NB4 (cell line): ENCODE measurements around the gene C2orf92.

Experiments
- CTCF ChIP-seq: IDR thresholded peaks from one replicate; pipeline ENCODE4 v1.5.1; 2012; ENCODE audit warnings: low read depth, low read length
- MAX ChIP-seq: IDR thresholded peaks from 2 replicates; pipeline ENCODE4 v1.6.1; 2011; ENCODE audit warnings: low read depth, low read length

GRCh38 chr2:97712693-97713295 is 43.3 kb downstream of the C2orf92 start:
- TF ChIP-seq CTCF: no peak
- no peak for TF ChIP-seq MAX
